Tongue (tissue), 1 donor: Measurements from ENCODE around the gene CDH24. TPM values are rescaled to one million over a fixed set of nuclear protein-coding genes. Genes with fewer than 3 reads are reported as not detected.

ENCODE experiments used
- total RNA-seq: library from RNA; depleted of rRNA; stranded (reverse); fragments of >200 nt; gene quantifications from one replicate; pipeline ENCODE4 v1.2.3, GENCODE V29; 2014

CDH24 gene
- total RNA-seq, 1 donor from 2014 or later, result 4.5 TPM

Other genes starting within 250 kb of the CDH24 start
- 14.2 TPM for gene SLC7A7, start 242.1 kb downstream of the CDH24 start, total RNA-seq
- 36.8 TPM for gene MRPL52, start 227.6 kb downstream of the CDH24 start, total RNA-seq
- 131 TPM for gene MMP14, start 220.9 kb downstream of the CDH24 start, total RNA-seq
- gene LRP10, start 185.8 kb downstream of the CDH24 start, total RNA-seq, result 30.5 TPM
- 0.72 TPM for gene REM2, start 174.3 kb downstream of the CDH24 start, total RNA-seq
- gene RBM23, start 138.4 kb downstream of the CDH24 start, total RNA-seq, result 162 TPM
- 64.8 TPM for gene PRMT5, start 128.1 kb downstream of the CDH24 start, total RNA-seq
- 60.3 TPM for gene HAUS4, start 100.4 kb downstream of the CDH24 start, total RNA-seq
- 47.2 TPM for gene AJUBA, start 75.0 kb downstream of the CDH24 start, total RNA-seq
- gene C14orf93, start 47.4 kb downstream of the CDH24 start, total RNA-seq, result 13.5 TPM
- 190 TPM for gene PSMB5, start 22.6 kb downstream of the CDH24 start, total RNA-seq
- not detected for gene PSMB11, start 15.3 kb downstream of the CDH24 start, total RNA-seq
- 103 TPM for gene ACIN1, start 37.6 kb upstream of the CDH24 start, total RNA-seq
- 25.5 TPM for gene C14orf119, start 38.0 kb upstream of the CDH24 start, total RNA-seq
- not detected for gene CIROP, start 47.5 kb upstream of the CDH24 start, total RNA-seq
- gene CEBPE, start 61.7 kb upstream of the CDH24 start, total RNA-seq, result not detected
- 5.6 TPM for gene SLC7A8, start 126.1 kb upstream of the CDH24 start, total RNA-seq
- not detected for gene RNF212B, start 180.4 kb upstream of the CDH24 start, total RNA-seq
- 6.7 TPM for gene HOMEZ, start 228.6 kb upstream of the CDH24 start, total RNA-seq
- 12.4 TPM for gene PPP1R3E, start 245.3 kb upstream of the CDH24 start, total RNA-seq
- gene BCL2L2, start 249.3 kb upstream of the CDH24 start, total RNA-seq, result 24.1 TPM